NCI-H2171 treated with DMSO at 0.1 percent for 48 hours (cell line): ENCODE data around the gene SLC2A8.

Source experiments
- DNase-seq: peaks from one replicate; lab custom pipeline; 2025; lab: John Stamatoyannopoulos, UW

Gene SLC2A8, protein sequence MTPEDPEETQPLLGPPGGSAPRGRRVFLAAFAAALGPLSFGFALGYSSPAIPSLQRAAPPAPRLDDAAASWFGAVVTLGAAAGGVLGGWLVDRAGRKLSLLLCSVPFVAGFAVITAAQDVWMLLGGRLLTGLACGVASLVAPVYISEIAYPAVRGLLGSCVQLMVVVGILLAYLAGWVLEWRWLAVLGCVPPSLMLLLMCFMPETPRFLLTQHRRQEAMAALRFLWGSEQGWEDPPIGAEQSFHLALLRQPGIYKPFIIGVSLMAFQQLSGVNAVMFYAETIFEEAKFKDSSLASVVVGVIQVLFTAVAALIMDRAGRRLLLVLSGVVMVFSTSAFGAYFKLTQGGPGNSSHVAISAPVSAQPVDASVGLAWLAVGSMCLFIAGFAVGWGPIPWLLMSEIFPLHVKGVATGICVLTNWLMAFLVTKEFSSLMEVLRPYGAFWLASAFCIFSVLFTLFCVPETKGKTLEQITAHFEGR

GRCh38 chr9:127396808-127397645, at the start of gene SLC2A8:
TSS of gene SLC2A8 (plus strand) at chr9:127397169. CDS start at chr9:127397231, 62 bp downstream.
- DNase-seq, result peak; percentile 100

DNA sequence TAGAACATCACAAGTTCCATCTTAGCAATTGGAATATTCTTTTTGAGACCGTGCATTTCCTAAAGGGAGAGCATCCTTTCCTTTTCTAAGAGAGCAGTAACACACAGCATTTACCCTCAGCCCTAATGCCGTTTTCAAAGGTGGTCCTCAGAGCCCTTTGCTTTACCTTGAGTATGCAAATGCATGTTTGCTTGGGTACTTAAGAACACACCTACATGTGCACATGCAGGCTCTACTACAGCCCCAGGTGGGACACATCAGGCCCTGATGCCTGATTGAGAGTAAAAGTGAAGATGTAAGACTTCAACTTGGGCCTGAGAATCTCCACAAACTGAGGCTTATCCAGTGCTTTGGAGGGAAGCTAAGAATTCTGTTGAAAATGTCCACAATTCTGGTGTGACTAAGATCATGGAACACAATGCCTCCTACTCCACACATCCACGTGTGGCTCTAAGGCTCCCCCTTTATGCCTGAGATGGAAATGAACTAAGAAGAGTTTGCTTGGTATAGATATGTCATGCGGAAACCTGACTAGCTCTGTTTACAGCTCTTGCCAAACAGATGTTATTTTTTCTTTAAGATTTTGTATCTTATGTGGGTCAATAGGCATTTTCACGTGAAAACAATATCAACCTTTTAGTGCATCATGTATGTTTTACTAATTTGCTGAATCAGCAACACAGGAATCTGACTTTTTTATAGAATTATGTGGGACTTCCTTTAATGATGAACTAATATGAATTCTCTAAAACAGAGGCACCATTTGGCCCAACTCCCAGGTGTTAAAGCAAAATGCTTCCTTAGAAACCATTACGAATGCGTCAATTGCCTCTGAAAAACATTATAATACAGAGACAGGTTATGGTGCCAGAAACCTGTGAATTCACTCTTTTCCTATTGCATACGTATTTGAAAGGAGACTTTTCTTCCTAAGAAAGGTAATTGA, 48.9 kb upstream of the SLC2A8 start:
- peak; percentile 71 for DNase-seq

- DNase-seq, result peak; percentile 49
Measured at GRCh38 chr9:127349483-127350113, 47.4 kb upstream of the SLC2A8 start.

DNA sequence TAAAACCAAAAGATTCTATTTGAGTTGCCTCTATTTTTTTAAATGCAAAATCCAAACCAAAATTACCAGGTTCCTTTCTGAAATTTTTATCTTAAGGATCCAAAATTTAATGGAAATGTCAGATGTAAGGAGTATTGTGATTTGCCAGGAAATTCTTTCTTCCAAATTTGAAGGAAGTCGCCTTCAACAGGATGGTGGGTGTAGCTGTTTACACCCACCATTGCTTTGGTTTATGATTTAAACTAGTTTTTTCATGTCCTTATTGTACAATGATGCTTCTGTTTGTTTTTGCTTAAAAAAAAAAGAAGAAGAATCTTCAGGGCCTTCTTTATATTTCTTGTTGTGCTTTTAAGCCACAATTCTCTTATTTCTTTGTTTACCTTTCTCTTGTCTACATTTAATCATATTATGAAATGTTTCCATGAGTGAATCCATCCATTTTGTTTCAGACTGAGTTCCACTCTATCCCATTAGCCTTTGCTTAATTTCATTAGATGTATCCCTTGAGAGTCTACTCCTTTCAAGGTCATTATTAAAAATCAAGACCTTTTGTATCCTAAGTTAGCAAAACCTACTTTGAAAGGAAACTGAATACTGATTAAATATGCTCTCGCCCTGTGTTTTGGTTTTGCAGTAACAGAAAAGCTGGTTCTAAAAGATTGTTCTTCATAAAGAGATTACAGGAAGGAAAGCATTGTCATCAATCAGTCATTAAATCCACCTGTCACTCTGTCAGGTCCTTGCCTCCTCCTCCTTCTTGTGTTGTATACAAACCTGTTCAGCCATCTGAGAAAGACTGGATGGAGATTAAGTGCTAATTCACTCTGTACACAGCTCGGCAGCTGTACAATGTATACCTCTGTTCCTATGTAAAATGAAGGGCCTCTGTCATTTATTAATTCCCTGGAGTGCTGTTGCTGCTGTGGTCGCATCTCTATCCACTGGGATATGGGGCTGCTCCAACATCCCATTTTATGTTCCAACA, 45.5 kb upstream of the SLC2A8 start:
- peak; percentile 84 for DNase-seq

DNA sequence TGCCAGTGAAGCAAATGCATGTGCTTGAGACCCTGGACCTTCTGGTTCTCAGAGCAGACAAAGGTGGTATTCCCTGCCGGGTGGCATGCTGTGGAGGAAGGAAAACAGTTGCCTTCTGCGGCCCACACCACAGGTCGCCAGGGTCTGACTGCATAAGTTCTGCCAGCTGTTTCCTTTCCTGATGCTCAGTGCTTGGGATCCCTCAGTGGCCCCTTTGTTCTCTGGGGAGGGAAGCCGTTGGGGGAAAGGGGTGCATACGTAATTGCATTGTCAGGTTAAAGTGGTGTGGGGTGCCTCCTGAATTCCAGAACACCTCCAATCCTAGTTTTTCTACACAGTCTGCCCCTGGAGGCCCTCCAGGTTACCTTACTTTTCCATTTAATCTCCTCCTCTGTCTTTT, 43.1 kb upstream of the SLC2A8 start:
- no peak for DNase-seq

GRCh38 chr9:127356906-127357305, 40.1 kb upstream of the SLC2A8 start:
- DNase-seq, result no peak

GRCh38 chr9:127358023-127358535, 38.9 kb upstream of the SLC2A8 start:
- no peak for DNase-seq

- DNase-seq, result no peak
Measured at GRCh38 chr9:127358770-127359169, 38.2 kb upstream of the SLC2A8 start.

GRCh38 chr9:127360250-127360649, 36.7 kb upstream of the SLC2A8 start:
- no peak for DNase-seq

DNA sequence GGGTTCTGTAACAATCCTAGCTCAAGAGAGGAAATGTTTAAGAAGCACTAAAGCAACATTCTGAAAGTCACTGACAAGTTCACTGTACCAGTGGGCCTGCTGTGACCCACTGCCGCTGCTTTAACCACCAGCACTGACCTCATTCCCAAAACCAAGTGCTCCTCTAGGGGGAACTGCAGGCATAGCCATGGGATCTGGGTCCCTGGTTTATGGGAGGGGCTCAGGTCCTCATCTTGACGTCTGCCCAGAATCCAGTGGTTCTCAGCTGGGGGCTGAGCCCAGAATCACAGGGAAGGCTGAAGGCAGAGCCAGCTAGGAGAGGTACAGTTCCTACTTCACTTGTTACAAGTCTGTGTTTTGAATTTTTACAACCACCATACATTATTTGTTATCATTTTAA, 36.1 kb upstream of the SLC2A8 start:
- DNase-seq, result no peak

DNA sequence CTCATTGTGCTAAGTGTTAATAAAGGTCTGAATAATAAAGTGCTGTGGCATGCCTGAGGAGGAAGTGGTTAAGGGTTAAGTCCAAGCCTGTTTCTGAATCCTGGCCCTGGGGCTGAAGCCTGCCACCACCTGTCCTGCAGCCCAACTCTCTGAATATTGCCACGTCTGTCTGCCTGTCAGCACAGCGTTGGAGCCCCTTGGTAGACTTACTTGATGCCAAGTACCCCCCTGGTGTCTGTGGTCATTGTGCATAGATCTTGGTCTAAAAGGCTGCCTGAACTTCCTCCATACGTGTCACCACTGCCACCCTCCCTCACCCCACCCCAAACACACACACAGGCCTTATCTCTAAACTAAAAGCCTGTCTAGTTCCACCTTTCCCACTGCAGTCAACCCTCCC, 35.4 kb upstream of the SLC2A8 start:
- DNase-seq, result no peak

GRCh38 chr9:127362829-127363228, 34.1 kb upstream of the SLC2A8 start:
- no peak for DNase-seq

GRCh38 chr9:127365461-127365860, 31.5 kb upstream of the SLC2A8 start:
- DNase-seq, result no peak

- DNase-seq, result no peak
Measured at GRCh38 chr9:127366594-127366993, 30.4 kb upstream of the SLC2A8 start.

DNA sequence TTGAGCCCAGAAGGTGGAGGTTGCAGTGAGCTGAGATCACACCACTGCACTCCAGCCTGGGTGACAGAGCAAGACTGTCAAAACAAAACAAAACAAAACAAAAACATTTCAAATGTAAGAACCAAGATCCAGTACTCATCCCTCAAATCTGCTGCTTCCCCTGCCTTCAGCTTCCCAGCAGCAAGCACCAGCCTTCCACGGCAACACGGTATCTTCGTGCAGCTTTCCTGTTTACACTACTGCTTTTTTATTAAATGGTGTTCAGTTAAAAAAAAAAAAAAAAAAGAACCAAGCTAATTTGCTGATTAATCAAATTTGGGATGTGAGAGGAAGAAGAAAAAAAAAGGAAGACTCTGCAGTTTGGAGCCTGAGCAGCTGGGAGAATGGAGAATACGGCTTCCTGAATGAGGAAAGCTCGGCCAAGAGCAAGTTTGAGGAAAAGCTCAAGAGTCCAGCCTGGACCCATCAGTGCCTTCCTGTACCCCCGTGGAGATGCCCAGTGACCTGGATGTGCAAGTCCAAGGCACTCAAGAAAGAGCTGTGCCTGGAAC, 28.0 kb upstream of the SLC2A8 start:
- no peak for DNase-seq

DNA sequence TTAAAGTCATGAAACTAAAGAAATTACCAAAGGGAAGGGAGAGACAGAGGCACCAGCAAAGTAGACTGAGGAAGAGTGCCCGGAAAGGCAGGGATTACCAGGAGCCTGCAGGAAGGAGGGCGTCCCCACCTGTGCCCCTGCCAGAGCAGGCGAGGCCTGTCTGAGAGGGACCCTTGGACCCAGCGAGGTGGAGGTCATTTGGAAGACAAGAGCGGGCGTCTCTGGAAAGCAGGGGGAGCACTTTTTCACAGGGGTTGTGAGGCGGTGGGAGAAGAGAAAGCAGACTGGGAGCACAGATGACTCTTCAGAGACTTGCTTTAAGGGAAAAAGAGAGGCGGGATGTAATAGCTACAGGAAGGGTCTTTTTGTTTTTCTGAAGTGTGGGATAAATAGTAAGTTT, 27.5 kb upstream of the SLC2A8 start:
- DNase-seq, result no peak

DNA sequence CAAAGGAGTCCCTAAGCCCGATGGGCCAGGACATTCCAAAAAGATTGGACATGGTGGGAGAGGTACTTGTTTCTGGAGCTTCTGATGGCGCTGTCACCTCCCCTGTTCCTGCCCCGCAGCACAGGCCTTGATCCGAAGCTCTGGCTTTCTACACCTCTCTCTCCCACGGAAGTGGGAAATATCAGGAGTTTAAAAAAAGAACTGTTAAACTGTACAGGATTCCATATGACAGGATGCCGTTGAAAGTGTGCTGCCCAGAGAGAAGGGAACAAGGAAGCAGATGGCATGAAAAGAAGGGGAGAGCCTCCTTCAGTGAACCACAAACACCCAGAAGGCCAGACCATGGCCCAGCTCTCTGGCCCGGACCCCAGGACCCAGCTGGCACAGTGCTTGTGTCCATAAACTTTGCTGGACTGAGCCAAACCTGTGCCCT, 26.8 kb upstream of the SLC2A8 start:
- DNase-seq, result no peak

GRCh38 chr9:127370672-127371648, 26.0 kb upstream of the SLC2A8 start:
- peak; percentile 18 for DNase-seq
